ENCODE measurements around the gene DPT.

DPT gene

DNA sequence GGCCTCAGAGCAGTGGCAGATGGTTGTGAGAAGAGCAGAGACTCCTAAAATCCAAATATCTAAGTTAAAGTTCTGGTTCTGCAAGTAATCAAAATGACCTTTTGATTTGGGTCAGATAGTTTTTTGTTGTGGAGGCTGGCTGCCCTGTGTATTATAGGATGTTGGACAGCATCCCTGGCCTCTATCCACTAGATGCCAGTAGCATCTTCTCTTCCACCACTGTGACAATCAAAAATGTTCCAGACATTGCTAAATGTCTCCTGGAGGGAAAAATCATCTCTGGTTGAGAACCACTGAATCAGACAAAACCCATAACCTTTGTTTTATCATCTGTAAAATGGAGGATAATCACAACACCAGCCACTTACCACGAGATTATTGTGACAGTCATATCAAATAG lies 5.9 kb upstream of the DPT start:
- DNase-seq: peak in 1 of 3 donors; percentile 6

DNA sequence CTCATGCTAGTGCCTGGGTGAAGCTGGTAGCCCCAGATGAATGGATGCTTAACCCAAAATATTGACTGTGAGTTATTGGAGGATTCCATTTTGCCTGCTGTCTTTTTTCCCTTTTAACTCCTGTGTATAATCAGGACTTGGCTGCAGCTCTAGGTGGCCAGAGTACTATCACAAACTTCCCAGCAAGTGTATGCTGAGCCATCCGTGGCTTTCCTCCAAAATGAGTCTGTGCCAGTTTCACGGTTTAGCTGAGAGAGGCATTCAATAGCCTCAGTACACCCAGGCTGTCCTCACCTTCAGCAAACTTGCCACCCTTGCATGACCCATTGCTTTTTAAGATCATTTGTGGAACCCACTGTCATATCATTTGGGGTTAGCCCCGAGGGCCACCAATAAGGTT lies 5.3 kb upstream of the DPT start:
- no peak for DNase-seq

GRCh38 chr1:168733241-168733640 lies 4.2 kb upstream of the DPT start:
- DNase-seq: no peak

GRCh38 chr1:168732736-168733135 lies 3.7 kb upstream of the DPT start:
- no peak for DNase-seq

DNA sequence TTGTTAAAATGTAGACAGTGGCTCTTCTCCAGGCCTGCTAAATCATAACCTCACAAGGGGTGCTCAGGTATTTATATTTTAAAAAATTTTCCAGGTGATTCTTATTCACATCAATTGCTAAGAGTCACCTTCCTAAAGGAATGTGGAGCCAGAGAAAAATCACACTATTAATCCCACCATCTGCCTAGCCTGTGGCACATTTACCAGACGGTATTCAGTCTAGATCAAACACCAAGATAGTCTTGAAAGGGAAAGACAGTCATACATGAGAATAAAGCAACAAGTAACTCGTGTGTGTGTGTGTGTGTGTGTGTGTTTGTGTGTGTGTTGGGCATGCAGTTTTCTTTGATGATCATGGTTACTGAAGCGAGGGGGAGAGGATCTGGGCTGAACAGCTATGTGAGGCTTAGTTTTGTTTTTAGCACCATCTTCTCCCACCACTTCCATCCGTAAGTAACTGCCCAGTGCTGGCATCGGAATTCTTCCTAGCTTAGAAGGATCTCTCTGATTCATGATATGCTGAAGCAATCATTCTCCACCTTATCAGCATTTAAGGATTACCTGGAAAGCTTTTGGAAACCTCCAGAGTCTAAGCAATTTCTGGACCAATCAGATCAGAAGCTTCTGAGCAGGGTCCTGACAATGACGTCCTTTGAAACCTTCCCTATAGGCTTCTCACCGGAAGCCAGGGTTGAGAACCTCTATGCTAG lies 2.4 kb upstream of the DPT start:
- DNase-seq: no peak

DNA sequence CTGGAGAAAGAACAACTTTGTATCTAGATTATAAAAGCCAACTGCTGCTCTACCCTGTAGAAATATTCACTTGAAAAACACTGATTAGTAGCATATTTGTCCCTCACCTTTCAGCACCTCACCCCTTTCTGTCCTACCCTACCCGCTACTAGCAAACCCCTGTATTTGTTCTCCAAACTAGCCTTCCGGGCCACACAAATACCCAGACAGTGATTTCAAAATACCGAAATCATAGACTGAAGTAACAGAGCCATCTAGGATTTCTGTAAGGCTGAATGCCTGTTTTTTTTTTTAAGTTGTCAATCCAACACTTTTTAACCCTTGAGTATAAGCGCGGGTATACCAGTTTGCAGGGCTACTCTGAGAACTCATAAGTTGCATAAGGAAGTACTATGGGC lies 398 bp upstream of the DPT start:
- DNase-seq: no peak

- no peak for DNase-seq
These were observed 2.3 kb downstream of the DPT start for GRCh38 chr1:168726719-168727118.

GRCh38 chr1:168726281-168726680 lies 2.7 kb downstream of the DPT start:
- no peak for DNase-seq

DNA sequence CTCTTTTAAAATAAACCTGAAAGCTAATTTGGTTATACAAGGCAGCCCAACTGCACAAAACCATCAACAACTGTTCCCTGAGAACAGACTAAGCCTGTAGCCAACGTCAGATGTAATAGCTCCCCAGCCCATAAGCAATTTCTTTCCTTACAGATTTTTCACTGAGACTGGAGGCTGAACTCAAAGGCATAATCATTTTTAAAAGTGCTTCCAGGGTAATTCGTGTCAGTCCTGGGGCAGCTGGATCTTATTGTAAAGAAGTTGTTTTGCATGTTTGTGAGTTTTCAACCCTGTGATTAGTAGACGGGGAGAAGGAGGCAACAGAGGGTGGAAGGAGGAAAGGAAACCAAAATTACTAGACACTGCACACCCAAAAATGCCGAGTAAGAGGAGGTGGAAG lies 3.2 kb downstream of the DPT start:
- DNase-seq: no peak

GRCh38 chr1:168725060-168725459 lies 3.9 kb downstream of the DPT start:
- DNase-seq: no peak

DNA sequence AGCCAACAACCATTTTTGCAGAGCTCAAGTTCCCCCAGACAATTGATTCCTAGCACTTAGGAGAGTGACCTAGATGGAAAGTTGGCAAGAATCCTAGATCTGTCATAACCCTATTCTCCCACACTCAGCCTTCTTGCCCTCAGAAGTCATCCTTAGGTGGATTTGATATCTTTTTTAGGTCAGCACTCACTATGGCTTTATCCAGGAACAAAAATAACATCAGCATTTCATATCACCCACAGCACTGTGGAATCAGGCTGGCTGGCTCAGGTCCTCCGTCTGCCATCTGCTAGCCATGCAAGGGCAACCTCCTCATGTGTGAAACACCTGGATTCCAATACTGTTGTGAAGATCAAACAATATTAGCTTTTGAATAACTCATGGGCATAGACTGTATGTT lies 6.0 kb downstream of the DPT start:
- no peak for DNase-seq

- no peak for DNase-seq
These were observed 8.2 kb downstream of the DPT start for GRCh38 chr1:168720839-168721238.

- DNase-seq: no peak
These were observed 9.5 kb downstream of the DPT start for GRCh38 chr1:168719306-168720111.

DNA sequence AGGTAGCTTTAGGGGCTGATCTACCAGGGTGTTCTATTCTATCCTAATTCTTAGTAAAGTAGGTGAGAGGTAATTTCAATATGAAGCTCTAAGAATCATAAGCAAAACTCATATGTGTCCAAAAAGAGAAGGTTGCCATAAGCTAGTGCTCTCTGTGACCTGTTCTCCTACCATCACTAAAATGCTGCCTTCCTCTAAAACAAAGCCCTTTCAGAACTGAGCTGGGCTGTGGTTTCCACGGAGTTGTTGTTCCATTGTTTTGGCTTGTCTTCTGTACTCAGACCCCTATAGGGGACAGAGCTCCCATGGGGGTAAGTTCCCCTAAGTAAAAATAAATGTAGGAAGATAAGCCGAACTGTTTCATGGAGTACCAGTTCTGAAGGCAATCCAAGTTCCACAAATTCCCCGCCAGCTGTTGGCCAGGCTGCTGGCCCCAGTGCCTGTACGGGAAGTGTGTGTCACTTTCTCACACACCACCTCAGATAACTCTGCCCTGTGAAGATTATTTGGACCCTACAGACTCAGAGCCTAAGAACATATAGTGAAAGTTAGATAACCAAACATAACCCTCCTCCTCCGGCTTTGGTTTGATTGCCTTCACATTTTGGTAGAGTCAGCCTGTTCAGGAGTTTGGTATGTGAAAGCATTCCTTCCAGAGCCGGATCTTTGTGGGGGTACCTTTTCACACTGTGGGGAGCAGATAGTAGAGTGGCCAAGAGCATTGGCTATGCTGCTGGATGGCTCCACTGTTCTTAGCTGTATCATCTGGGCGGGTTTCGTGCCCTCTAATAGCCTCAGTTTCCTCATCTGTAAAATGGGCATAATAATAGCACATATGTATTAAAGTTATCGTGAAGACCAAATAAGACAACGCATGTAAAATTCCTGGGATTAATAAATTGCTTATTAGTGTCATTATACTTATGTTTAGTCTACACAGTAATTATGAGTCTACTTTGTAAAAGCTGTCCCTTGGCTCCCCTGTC lies 10.8 kb downstream of the DPT start:
- no peak for DNase-seq

- DNase-seq: no peak
These were observed 15.0 kb downstream of the DPT start for GRCh38 chr1:168714012-168714411.

GRCh38 chr1:168709405-168710363 lies 19.3 kb downstream of the DPT start:
- DNase-seq: no peak

DNA sequence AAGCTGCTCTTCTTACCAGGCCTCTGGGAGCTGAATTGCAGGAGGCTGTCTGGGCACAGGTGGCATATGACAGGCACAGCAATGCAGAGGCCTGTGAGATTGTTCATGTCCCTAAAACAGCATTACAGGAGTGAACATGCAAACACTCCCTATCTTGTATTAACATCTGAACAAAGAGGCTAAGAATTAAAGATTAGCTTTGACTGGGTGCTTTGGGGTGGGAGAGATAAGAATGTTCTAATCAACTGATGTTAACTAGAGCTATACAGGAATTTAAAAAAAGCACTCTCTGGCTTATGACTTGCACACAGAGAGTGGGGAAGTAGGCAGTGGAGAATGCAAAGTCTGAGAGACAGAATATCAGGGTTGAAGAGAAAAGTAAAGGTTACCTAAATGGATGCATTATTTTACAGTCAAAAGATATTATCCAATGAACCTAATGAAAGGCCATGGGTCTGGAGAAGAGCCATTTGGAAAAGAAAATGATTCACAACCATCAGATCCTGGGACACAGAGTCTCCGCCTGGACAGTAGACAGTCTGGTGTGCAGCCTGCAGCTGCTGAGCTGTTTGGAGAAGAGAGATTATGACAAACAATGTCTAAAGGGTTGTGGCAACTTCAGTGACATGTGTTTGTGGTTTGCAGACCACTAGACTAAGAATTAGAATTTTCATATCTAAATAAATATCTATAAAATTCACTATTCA lies 20.2 kb downstream of the DPT start:
- DNase-seq: no peak

- no peak for DNase-seq
These were observed 22.5 kb downstream of the DPT start for GRCh38 chr1:168706391-168706992.

DNA sequence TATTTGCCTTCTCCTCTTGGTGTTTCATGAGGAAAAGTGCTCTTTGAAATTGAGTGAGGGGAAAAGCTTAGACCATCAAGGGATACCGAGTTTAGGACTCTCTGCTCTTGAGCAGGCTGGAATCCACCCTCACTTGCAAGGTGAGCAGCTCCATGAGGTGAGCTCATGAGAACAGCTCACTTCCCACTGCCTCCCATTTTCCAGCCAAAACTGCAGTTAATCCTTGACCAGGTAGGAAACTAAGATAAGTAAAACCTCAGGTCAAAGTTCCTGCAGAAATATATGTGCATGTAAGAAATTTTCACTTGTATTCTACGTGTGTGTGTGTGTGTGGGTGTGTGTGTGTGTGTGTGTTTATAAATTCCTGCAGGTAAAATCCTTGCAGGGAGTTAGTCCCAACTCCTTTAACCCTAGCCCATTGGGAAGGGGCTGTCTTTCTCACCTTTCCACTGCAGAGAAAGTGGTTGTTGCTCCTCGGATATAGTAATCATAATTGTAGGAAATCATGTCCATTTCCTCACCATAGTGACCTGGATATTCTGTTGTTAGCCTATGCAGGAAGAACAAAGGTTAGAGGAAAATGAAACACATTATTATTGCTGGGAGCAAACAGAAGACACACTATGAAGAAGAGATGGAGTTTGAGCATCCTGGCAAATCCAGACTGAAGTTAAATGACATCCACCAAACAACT lies 28.3 kb downstream of the DPT start:
- DNase-seq: no peak

DNA sequence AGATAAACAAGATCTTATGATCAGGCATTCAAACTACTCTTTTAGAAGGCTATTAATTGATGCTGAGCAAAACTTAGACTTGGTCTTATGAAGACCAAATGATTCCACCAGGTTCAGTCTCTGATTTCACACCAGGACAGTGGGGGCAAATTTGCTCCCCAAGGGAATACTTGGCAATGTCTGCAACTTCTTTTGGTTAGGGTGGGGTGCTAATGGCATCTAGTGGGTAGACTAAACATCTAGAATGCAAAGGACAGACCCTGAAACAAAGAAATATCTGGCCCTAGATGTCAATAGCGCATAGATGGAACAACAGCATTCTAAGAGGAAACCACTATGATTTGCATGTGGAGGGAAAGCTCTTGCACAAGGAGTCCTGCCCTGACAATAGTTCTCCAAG lies 30.6 kb downstream of the DPT start:
- no peak for DNase-seq
